Measurements from ENCODE around the gene PLCH1.

Gene PLCH1

DNA sequence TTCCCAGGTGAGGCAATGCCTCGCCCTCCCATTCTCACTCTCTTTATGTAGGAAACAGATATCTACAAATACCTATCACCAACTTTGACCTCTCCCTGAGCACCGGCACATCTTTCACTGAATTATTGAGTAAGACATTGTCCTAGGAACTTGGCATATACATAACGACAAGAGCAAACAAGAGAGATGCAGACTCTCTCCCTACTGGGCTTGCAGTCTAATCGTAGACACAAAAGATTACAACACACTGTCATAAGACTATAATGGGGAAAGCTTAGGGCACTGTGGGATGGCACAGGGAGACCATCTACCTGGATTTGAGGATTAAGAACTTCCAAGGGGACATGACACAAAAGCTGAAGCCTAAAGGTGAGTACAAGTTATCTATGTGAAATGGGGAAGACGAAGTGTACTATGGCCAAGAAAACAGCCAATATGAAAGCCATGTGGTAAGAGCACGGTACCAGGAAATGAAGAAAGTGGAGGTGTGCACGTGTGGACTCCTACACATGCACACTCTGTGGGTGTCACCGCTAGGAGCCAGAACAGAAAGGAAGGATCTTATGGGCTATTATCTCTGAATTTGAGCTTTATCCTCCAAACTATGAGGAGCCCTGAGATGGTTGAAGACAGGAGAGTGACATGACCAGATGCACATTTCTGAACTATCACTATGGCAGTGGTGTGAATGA, 232.6 kb downstream of the PLCH1 start:
- Histone ChIP-seq H3K27me3 (replicated peaks) (no peaks in the 10 kb centered on the region), H3K4me3 (ENCODE audit: low read depth, low read length) (no peak overlapping the region), H3K27ac (no peak overlapping the region), H3K36me3 (replicated peaks) (no peaks in the 10 kb centered on the region)
- in situ Hi-C loops (cut with HindIII; ENCODE audit: low pct_ligation_motif_present, low sequenced_read_pairs), result no loop called here
- TF ChIP-seq, protein P1, sequence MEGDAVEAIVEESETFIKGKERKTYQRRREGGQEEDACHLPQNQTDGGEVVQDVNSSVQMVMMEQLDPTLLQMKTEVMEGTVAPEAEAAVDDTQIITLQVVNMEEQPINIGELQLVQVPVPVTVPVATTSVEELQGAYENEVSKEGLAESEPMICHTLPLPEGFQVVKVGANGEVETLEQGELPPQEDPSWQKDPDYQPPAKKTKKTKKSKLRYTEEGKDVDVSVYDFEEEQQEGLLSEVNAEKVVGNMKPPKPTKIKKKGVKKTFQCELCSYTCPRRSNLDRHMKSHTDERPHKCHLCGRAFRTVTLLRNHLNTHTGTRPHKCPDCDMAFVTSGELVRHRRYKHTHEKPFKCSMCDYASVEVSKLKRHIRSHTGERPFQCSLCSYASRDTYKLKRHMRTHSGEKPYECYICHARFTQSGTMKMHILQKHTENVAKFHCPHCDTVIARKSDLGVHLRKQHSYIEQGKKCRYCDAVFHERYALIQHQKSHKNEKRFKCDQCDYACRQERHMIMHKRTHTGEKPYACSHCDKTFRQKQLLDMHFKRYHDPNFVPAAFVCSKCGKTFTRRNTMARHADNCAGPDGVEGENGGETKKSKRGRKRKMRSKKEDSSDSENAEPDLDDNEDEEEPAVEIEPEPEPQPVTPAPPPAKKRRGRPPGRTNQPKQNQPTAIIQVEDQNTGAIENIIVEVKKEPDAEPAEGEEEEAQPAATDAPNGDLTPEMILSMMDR (IDR thresholded peaks at IDR 0.05; ENCODE audit: low read depth, low read length, missing control alignments), result no peak
- DNase-seq, result no peak

DNA sequence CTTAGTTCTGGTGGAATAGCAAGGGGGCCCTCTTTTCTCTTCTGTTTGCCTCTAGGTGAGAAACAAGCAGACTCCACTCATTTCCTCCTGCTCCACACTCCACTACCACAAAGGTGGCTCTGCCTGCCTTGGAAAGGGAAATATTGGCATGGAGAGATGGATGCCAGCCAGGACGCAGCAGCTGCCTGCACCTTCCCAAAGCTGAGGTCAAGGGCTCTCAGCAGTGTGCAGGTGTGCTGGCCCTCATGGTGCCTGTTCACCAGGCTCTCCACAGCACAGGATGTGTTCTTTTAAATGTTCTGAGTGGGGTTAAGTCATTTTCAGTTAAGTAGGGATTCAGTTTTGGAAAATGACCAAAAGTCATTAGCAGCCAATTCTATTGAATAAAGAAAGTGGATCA, 240.2 kb downstream of the PLCH1 start:
- Histone ChIP-seq H3K27ac (no peak overlapping the region), H3K36me3 (replicated peaks) (no peaks in the 10 kb centered on the region), H3K27me3 (replicated peaks) (no peaks in the 10 kb centered on the region), H3K4me3 (ENCODE audit: low read depth, low read length) (no peak overlapping the region)
- DNase-seq, result no peak
- in situ Hi-C loops (cut with HindIII; ENCODE audit: low pct_ligation_motif_present, low sequenced_read_pairs), result no loop called here
- TF ChIP-seq, protein P1 (IDR thresholded peaks at IDR 0.05; ENCODE audit: low read depth, low read length, missing control alignments), result no peak

DNA sequence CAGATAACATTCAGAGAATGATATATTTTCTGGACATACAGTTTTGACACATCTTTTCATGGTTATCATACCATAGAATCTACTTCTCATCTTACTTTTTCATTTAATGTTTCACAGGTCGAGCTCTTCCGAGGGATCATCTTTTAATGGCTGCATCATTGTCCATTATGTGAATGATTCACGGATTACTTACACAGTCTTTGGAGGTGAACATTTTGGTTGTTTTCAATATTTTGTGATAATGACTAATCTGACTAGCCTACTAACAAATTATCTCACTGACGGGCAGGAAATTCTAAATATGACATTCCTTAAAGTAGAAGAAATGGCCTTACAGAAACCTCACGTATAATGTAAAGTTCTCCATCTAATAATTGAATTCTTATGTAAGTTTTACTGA, 242.2 kb downstream of the PLCH1 start:
- Histone ChIP-seq H3K27ac (no peak overlapping the region), H3K4me3 (ENCODE audit: low read depth, low read length) (no peak overlapping the region), H3K27me3 (replicated peaks) (no peaks in the 10 kb centered on the region), H3K36me3 (replicated peaks) (no peaks in the 10 kb centered on the region)
- TF ChIP-seq, protein P1 (IDR thresholded peaks at IDR 0.05; ENCODE audit: low read depth, low read length, missing control alignments), result no peak
- in situ Hi-C loops (cut with HindIII; ENCODE audit: low pct_ligation_motif_present, low sequenced_read_pairs), result no loop called here
- DNase-seq, result no peak

DNA sequence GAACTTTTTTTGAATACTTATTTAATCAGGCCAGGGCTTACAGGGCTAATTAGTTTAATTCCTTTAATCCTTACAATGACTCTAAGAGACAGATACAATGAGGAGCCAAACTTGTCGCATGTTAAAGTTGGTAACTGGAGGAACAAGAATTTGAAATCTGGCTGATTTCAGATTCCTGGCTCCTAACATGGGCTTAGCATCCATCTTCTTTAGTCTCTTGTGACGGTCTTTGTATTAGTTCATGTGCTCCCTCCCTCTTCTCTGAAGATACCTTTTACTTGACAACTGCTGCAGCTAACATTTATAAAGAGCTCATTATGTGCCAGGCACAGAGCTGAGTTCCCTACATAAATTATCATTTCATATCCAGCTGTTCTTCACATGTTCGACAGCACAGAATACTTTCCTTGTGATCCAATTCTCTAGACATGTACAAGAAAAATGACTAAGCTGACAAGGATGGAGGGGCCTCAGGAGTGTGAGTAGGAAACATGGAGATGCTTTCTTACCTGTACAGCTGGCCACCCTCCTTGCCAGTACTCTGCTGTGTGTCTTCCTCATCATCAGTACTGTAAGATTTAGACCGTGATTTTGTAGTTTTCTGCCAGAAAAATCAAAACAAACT, 244.6 kb downstream of the PLCH1 start:
- no peak for DNase-seq
- TF ChIP-seq, protein P1 (IDR thresholded peaks at IDR 0.05; ENCODE audit: low read depth, low read length, missing control alignments), result no peak
- in situ Hi-C loops (cut with HindIII; ENCODE audit: low pct_ligation_motif_present, low sequenced_read_pairs), result no loop called here
- Histone ChIP-seq H3K4me3 (ENCODE audit: low read depth, low read length) (no peak overlapping the region), H3K27me3 (replicated peaks) (no peaks in the 10 kb centered on the region), H3K36me3 (replicated peaks) (no peaks in the 10 kb centered on the region), H3K27ac (no peak overlapping the region)

DNA sequence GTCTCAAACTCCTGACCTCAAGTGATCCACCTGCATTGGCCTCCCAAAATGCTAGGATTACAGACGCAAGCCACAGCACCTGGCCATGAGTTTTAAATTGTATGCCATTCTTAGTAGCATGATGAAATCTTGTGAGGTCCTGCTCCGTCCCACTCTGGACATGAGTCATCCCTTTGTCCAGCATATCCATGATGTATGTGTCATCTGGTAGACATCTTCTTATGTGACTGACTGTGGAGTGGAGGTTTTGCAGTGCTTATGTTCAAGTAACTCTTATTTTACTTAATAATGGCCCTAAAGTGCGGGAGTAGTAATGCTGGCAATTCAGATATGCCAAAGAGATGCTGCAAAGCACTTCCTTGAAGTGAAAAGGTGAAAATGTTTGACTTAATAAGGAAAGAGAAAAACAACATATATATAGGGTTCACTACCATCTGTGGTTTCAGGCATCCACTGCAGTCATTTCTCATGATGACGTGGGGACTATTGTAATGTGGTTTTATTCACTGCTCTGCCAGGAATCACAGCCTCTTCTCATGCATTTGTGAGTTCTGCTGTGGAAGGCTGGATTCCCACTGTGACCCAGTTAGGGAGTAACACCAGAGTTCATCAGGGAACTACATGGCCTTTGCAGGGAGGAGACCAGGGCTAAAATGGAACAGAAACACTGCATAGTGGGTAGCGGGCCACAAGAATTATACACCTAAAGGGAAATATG, 246.8 kb downstream of the PLCH1 start:
- H3K27ac ChIP-seq, result peak overlapping the region; percentile 94
- no peaks in the 10 kb centered on the region for H3K27me3 ChIP-seq (replicated peaks)
- DNase-seq, result peak; percentile 92
- TF ChIP-seq, protein P1 (IDR thresholded peaks at IDR 0.05; ENCODE audit: low read depth, low read length, missing control alignments), result no peak
- H3K4me3 ChIP-seq (ENCODE audit: low read depth, low read length), result no peak overlapping the region
- H3K36me3 ChIP-seq (replicated peaks), result no peaks in the 10 kb centered on the region
- in situ Hi-C loops (cut with HindIII; ENCODE audit: low pct_ligation_motif_present, low sequenced_read_pairs), result no loop called here

Data from brain microvascular endothelial cell (primary cell).